Forelimb muscle (tissue), 1 donor: Measurements from ENCODE around the gene CIC. TPM values are rescaled to one million over a fixed set of nuclear protein-coding genes. Genes with fewer than 3 reads are reported as not detected.
A peak's percentile ranks its signal among the peaks of the same experiment; 100 is the strongest.
"Not testable (repeated sequence)": the region's sequence is repeated elsewhere in the genome, so short reads cannot be mapped to it uniquely, and the experiment has no call there.

ENCODE experiments used
- DNase-seq: peaks from one replicate; pipeline ENCODE4 v3.0.0-alpha.2; 2013; ENCODE audit warnings: low read depth
- polyA plus RNA-seq: library from polyadenylated mRNA; unstranded; fragments of 120-200 nt; gene quantifications from one replicate; pipeline ENCODE4 v1.2.1, GENCODE V29; 2013; ENCODE audit not compliant: insufficient read length

CIC gene
- polyA plus RNA-seq, 1 donor: 34.2 TPM

GRCh38 chr19:42313096-42313839 is 44.2 kb downstream of the CIC start, which contains the start of gene TMEM145:
Gene TMEM145, plus strand, starts transcription at chr19:42313309. Its CDS starts 68 bp downstream, at chr19:42313377.
- DNase-seq: no peak

- no peak for DNase-seq
Observed at GRCh38 chr19:42313840-42314755, 45.0 kb downstream of the CIC start.

GRCh38 chr19:42315024-42315423 is 46.0 kb downstream of the CIC start:
- no peak for DNase-seq

- DNase-seq: no peak
Observed at GRCh38 chr19:42316223-42317211, 47.5 kb downstream of the CIC start.

- DNase-seq: no peak
Observed at GRCh38 chr19:42317535-42317934, 48.5 kb downstream of the CIC start.

- no peak for DNase-seq
Observed at GRCh38 chr19:42322305-42322704, 53.3 kb downstream of the CIC start.

GRCh38 chr19:42323473-42323851 is 54.4 kb downstream of the CIC start:
- no peak for DNase-seq

GRCh38 chr19:42323852-42324654 is 55.0 kb downstream of the CIC start:
- DNase-seq: no peak

GRCh38 chr19:42324655-42325307 is 55.7 kb downstream of the CIC start:
- no peak for DNase-seq

GRCh38 chr19:42325308-42325895 is 56.4 kb downstream of the CIC start, which contains the start of gene MEGF8:
Gene MEGF8, plus strand, starts transcription at chr19:42325635. Its CDS starts 609 bp downstream, at chr19:42326244.
- DNase-seq: peak; percentile 98

GRCh38 chr19:42325896-42326771 is 57.1 kb downstream of the CIC start:
- no peak for DNase-seq

- no peak for DNase-seq
Observed at GRCh38 chr19:42326969-42327368, 57.9 kb downstream of the CIC start.

- DNase-seq: no peak
Observed at GRCh38 chr19:42327381-42327780, 58.3 kb downstream of the CIC start.

GRCh38 chr19:42328106-42328505 is 59.1 kb downstream of the CIC start:
- DNase-seq: no peak

- DNase-seq: no peak
Observed at GRCh38 chr19:42328854-42329253, 59.8 kb downstream of the CIC start.

GRCh38 chr19:42330241-42330711 is 61.2 kb downstream of the CIC start:
- DNase-seq: no peak

- not testable (repeated sequence) for DNase-seq
Observed at GRCh38 chr19:42331333-42331732, 62.3 kb downstream of the CIC start.

- DNase-seq: no peak
Observed at GRCh38 chr19:42332059-42332458, 63.0 kb downstream of the CIC start.
